ENCODE results near the gene ZNF346.
"Not testable (repeated sequence)": the region's sequence is repeated elsewhere in the genome, so short reads cannot be mapped to it uniquely, and the experiment has no call there.

Gene ZNF346

GRCh38 chr5:177022386-177023302, at the start of gene ZNF346:
Gene ZNF346 (plus strand): TSS chr5:177022696. CDS start chr5:177022739, 43 bp downstream.
- peak; percentile 98 for DNase-seq (ENCODE audit: low spot score)

GRCh38 chr5:176979669-176980068, 42.8 kb upstream of the ZNF346 start:
- DNase-seq (ENCODE audit: low spot score), result no peak

- DNase-seq (ENCODE audit: low spot score), result no peak
Observed at GRCh38 chr5:176980818-176981217, 41.7 kb upstream of the ZNF346 start.

- DNase-seq (ENCODE audit: low spot score), result not testable (repeated sequence)
Observed at GRCh38 chr5:176983112-176983511, 39.4 kb upstream of the ZNF346 start.

GRCh38 chr5:176983593-176983992, 38.9 kb upstream of the ZNF346 start:
- not testable (repeated sequence) for DNase-seq (ENCODE audit: low spot score)

GRCh38 chr5:176984176-176984575, 38.3 kb upstream of the ZNF346 start:
- not testable (repeated sequence) for DNase-seq (ENCODE audit: low spot score)

- no peak for DNase-seq (ENCODE audit: low spot score)
Observed at GRCh38 chr5:176985516-176985915, 37.0 kb upstream of the ZNF346 start.

GRCh38 chr5:176986280-176986679, 36.2 kb upstream of the ZNF346 start:
- no peak for DNase-seq (ENCODE audit: low spot score)

- DNase-seq (ENCODE audit: low spot score), result no peak
Observed at GRCh38 chr5:176987583-176987982, 34.9 kb upstream of the ZNF346 start.

- not testable (repeated sequence) for DNase-seq (ENCODE audit: low spot score)
Observed at GRCh38 chr5:176993081-176993480, 29.4 kb upstream of the ZNF346 start.

- peak; percentile 26 for DNase-seq (ENCODE audit: low spot score)
Observed at GRCh38 chr5:176994460-176995121, 27.9 kb upstream of the ZNF346 start.

- DNase-seq (ENCODE audit: low spot score), result no peak
Observed at GRCh38 chr5:176995122-176995490, 27.4 kb upstream of the ZNF346 start.

GRCh38 chr5:176995896-176996767, 26.4 kb upstream of the ZNF346 start:
- no peak for DNase-seq (ENCODE audit: low spot score)

- no peak for DNase-seq (ENCODE audit: low spot score)
Observed at GRCh38 chr5:176996780-176997179, 25.7 kb upstream of the ZNF346 start.

- no peak for DNase-seq (ENCODE audit: low spot score)
Observed at GRCh38 chr5:176998828-176999227, 23.7 kb upstream of the ZNF346 start.

GRCh38 chr5:176999526-176999925, 23.0 kb upstream of the ZNF346 start:
- not testable (repeated sequence) for DNase-seq (ENCODE audit: low spot score)

GRCh38 chr5:177003649-177004048, 18.8 kb upstream of the ZNF346 start:
- DNase-seq (ENCODE audit: low spot score), result no peak

- DNase-seq (ENCODE audit: low spot score), result no peak
Observed at GRCh38 chr5:177004961-177005360, 17.5 kb upstream of the ZNF346 start.

GRCh38 chr5:177005619-177006264, 16.8 kb upstream of the ZNF346 start:
- peak; percentile 71 for DNase-seq (ENCODE audit: low spot score)

GRCh38 chr5:177006265-177006972, 16.1 kb upstream of the ZNF346 start, which contains the start of gene UIMC1:
Gene UIMC1 (minus strand): TSS chr5:177006779. CDS start chr5:176982615, 24,164 bp downstream.
- DNase-seq (ENCODE audit: low spot score), result peak; percentile 85

- DNase-seq (ENCODE audit: low spot score), result no peak
Observed at GRCh38 chr5:177008716-177009115, 13.8 kb upstream of the ZNF346 start.
